OCI-LY3 (cell line): ENCODE data around the gene CASQ2.

ENCODE experiments used
- H2AFZ ChIP-seq: fragments of 200-600, 300-600 bp; shearing (Covaris generic); 2 replicates; pipeline ENCODE4 v1.6.0; 2014; ENCODE audit warnings: antibody characterized with exemption, low read depth, low read length
- H3K27ac ChIP-seq: fragments of 200-600, 300-600 bp; sonication (generic); 2 replicates; pipeline ENCODE4 v1.5.1; 2014; ENCODE audit warnings: mild to moderate bottlenecking, low read length, moderate library complexity, mixed read lengths
- H3K27me3 ChIP-seq: fragments of 200-600, 300-600 bp; sonication (generic); 2 replicates; pipeline ENCODE4 v1.6.1; 2014; ENCODE audit warnings: low read depth, low read length, mixed read lengths
- H3K36me3 ChIP-seq: fragments of 200-600, 300-600 bp; sonication (generic); replicated peaks from 2 replicates; pipeline ENCODE3; 2014; ENCODE audit warnings: low read depth, low read length, mixed read lengths
- H3K4me1 ChIP-seq: fragments of 300-600, 200-600 bp; sonication (generic); 2 replicates; pipeline ENCODE4 v1.6.1; 2014; ENCODE audit warnings: low read length, mixed read lengths
- H3K4me2 ChIP-seq: fragments of 200-600, 300-600 bp; sonication (generic); 2 replicates; pipeline ENCODE4 v1.6.1; 2014; ENCODE audit warnings: low read length, mixed read lengths
- H3K4me3 ChIP-seq: fragments of 300-600, 200-600 bp; sonication (generic); 2 replicates; pipeline ENCODE4 v1.5.1; 2014; ENCODE audit warnings: antibody characterized with exemption, mild to moderate bottlenecking, low read length, moderate library complexity
- H3K79me2 ChIP-seq: fragments of 300-600, 200-600 bp; shearing (Covaris generic); 2 replicates; pipeline ENCODE4 v1.6.1; 2014; ENCODE audit warnings: mild to moderate bottlenecking, low read length, mixed read lengths
- H3K9ac ChIP-seq: fragments of 300-600, 200-600 bp; shearing (Covaris generic); 2 replicates; pipeline ENCODE4 v1.6.0; 2014; ENCODE audit warnings: mild to moderate bottlenecking, low read length, moderate library complexity
- H3K9me3 ChIP-seq: fragments of 200-600, 300-600 bp; shearing (Covaris generic); 2 replicates; pipeline ENCODE4 v1.6.1; 2014; ENCODE audit warnings: low read length, mixed read lengths; ENCODE audit not compliant: insufficient read depth
- H4K20me1 ChIP-seq: fragments of 200-600, 300-600 bp; sonication (generic); 2 replicates; pipeline ENCODE4 v1.6.1; 2016; ENCODE audit warnings: low read length, mixed read lengths; ENCODE audit not compliant: insufficient read depth
- CTCF ChIP-seq: fragments of 200-600, 300-600 bp; sonication (generic); IDR thresholded peaks from 2 replicates; pipeline ENCODE4 v1.5.1; 2014; ENCODE audit warnings: antibody characterized with exemption, low read length, low read depth
- EZH2phosphoT487 ChIP-seq: fragments of 200-600 bp; shearing (Covaris generic); IDR thresholded peaks from 2 replicates; pipeline ENCODE4 v1.6.1; 2018; ENCODE audit warnings: antibody characterized with exemption, mixed run types, low read depth

The CASQ2 gene

GRCh38 chr1:115790846-115791245 lies 22.3 kb upstream of the CASQ2 start:
- Histone ChIP-seq H4K20me1 (no peaks in the 10 kb centered on the region), H3K9ac (no peak overlapping the region), H3K4me3 (no peak overlapping the region), H3K36me3 (no peaks in the 10 kb centered on the region), H2AFZ (no peak overlapping the region), H3K4me1 (no peaks in the 10 kb centered on the region), H3K27me3 (no peaks in the 10 kb centered on the region), H3K79me2 (no peaks in the 10 kb centered on the region), H3K27ac (no peak overlapping the region), H3K9me3 (no peaks in the 10 kb centered on the region), H3K4me2 (no peak overlapping the region)
- TF ChIP-seq EZH2phosphoT487 = no peak
- no peak for TF ChIP-seq CTCF

- no peaks in the 10 kb centered on the region for H3K9me3 ChIP-seq
- H3K9ac ChIP-seq = no peak overlapping the region
- H3K4me2 ChIP-seq = no peak overlapping the region
- no peaks in the 10 kb centered on the region for H3K27me3 ChIP-seq
- H4K20me1 ChIP-seq = no peaks in the 10 kb centered on the region
- H3K4me3 ChIP-seq = no peak overlapping the region
- H3K4me1 ChIP-seq = no peaks in the 10 kb centered on the region
- H3K27ac ChIP-seq = no peak overlapping the region
- no peak for TF ChIP-seq CTCF
- TF ChIP-seq EZH2phosphoT487 = no peak
- no peaks in the 10 kb centered on the region for H3K79me2 ChIP-seq
- no peak overlapping the region for H2AFZ ChIP-seq
- H3K36me3 ChIP-seq = no peaks in the 10 kb centered on the region
These were observed 21.8 kb upstream of the CASQ2 start for GRCh38 chr1:115790356-115790755.

- no peaks in the 10 kb centered on the region for H4K20me1 ChIP-seq
- H3K79me2 ChIP-seq = no peaks in the 10 kb centered on the region
- TF ChIP-seq EZH2phosphoT487 (no peak), CTCF (no peak)
- no peak overlapping the region for H3K4me2 ChIP-seq
- no peak overlapping the region for H3K27ac ChIP-seq
- H3K9ac ChIP-seq = no peak overlapping the region
- H3K27me3 ChIP-seq = no peaks in the 10 kb centered on the region
- H3K36me3 ChIP-seq = no peaks in the 10 kb centered on the region
- H3K4me1 ChIP-seq = no peaks in the 10 kb centered on the region
- H3K9me3 ChIP-seq = no peaks in the 10 kb centered on the region
- H2AFZ ChIP-seq = no peak overlapping the region
- no peak overlapping the region for H3K4me3 ChIP-seq
These were observed 14.8 kb upstream of the CASQ2 start for GRCh38 chr1:115783311-115783710.

GRCh38 chr1:115782571-115783281 lies 14.2 kb upstream of the CASQ2 start:
- Histone ChIP-seq H3K27me3 (no peaks in the 10 kb centered on the region), H3K36me3 (no peaks in the 10 kb centered on the region), H2AFZ (no peak overlapping the region), H3K4me1 (no peaks in the 10 kb centered on the region), H3K9me3 (no peaks in the 10 kb centered on the region), H3K27ac (no peak overlapping the region), H4K20me1 (no peaks in the 10 kb centered on the region), H3K79me2 (no peaks in the 10 kb centered on the region), H3K9ac (no peak overlapping the region), H3K4me3 (no peak overlapping the region), H3K4me2 (no peak overlapping the region)
- TF ChIP-seq EZH2phosphoT487 (no peak), CTCF (no peak)
